WERI-Rb-1 (cell line): ENCODE results near the gene DPH1.
A peak's percentile ranks its signal among the peaks of the same experiment; 100 is the strongest.

ENCODE experiments used
- DNase-seq: peaks from one replicate; pipeline ENCODE4 v3.0.0-alpha.2; 2020
- H3K27ac ChIP-seq: fragments of 250-450 bp; sonication (Bioruptor Pico); 2 replicates; pipeline ENCODE4 v1.5.1; 2020; ENCODE audit warnings: mild to moderate bottlenecking, moderate library complexity
- H3K27me3 ChIP-seq: fragments of 250-450 bp; sonication (Bioruptor Pico); 2 replicates; pipeline ENCODE4 v1.5.1; 2021; ENCODE audit warnings: mild to moderate bottlenecking, low read depth, moderate library complexity; ENCODE audit not compliant: insufficient read depth, severe bottlenecking
- H3K36me3 ChIP-seq: fragments of 250-450 bp; sonication (Bioruptor Pico); 2 replicates; pipeline ENCODE4 v1.5.1; 2020; ENCODE audit warnings: mild to moderate bottlenecking, moderate library complexity
- H3K4me3 ChIP-seq: 2 replicates; pipeline ENCODE4 v1.5.1; 2011; ENCODE audit warnings: low read depth, mild to moderate bottlenecking, control low read depth, low read length
- H3K9me3 ChIP-seq: fragments of 250-450 bp; sonication (Bioruptor Pico); 2 replicates; pipeline ENCODE4 v1.5.1; 2021; ENCODE audit warnings: mild to moderate bottlenecking, moderate library complexity; ENCODE audit not compliant: severe bottlenecking
- CTCF ChIP-seq: IDR thresholded peaks from 2 replicates; pipeline ENCODE4 v1.5.1; 2011; ENCODE audit warnings: low read depth, mild to moderate bottlenecking, control low read depth, inconsistent platforms, low read length

Gene DPH1

GRCh38 chr17:2002767-2003329, 27.1 kb upstream of the DPH1 start:
- Histone ChIP-seq H3K4me3 (no peak overlapping the region), H3K9me3 (no peaks in the 10 kb centered on the region), H3K36me3 (peaks cover 27% of the 10 kb centered on the region), H3K27me3 (no peaks in the 10 kb centered on the region), H3K27ac (peak overlapping the region; percentile 10)
- TF ChIP-seq CTCF = no peak
- DNase-seq = no peak

GRCh38 chr17:2003525-2003924, 26.4 kb upstream of the DPH1 start:
- no peak for TF ChIP-seq CTCF
- H3K4me3 ChIP-seq = no peak overlapping the region
- no peaks in the 10 kb centered on the region for H3K9me3 ChIP-seq
- peaks cover 27% of the 10 kb centered on the region for H3K36me3 ChIP-seq
- H3K27ac ChIP-seq = no peak overlapping the region
- no peaks in the 10 kb centered on the region for H3K27me3 ChIP-seq
- DNase-seq = no peak

- H3K36me3 ChIP-seq = peaks cover 27% of the 10 kb centered on the region
- no peaks in the 10 kb centered on the region for H3K9me3 ChIP-seq
- TF ChIP-seq CTCF = no peak
- H3K27me3 ChIP-seq = no peaks in the 10 kb centered on the region
- DNase-seq = no peak
- no peak overlapping the region; the same call in 1 of the 2 replicates for H3K27ac ChIP-seq
- H3K4me3 ChIP-seq = no peak overlapping the region
Measured at GRCh38 chr17:2004435-2004952, 25.5 kb upstream of the DPH1 start.

GRCh38 chr17:2008332-2009126, 21.4 kb upstream of the DPH1 start:
- H3K36me3 ChIP-seq = peaks cover 38% of the 10 kb centered on the region
- H3K9me3 ChIP-seq = no peaks in the 10 kb centered on the region
- TF ChIP-seq CTCF = no peak
- no peak overlapping the region for H3K27ac ChIP-seq
- no peak overlapping the region for H3K4me3 ChIP-seq
- DNase-seq = no peak
- no peaks in the 10 kb centered on the region for H3K27me3 ChIP-seq

- no peak for DNase-seq
- Histone ChIP-seq H3K27ac (no peak overlapping the region), H3K4me3 (no peak overlapping the region), H3K36me3 (peaks cover 45% of the 10 kb centered on the region), H3K9me3 (no peaks in the 10 kb centered on the region), H3K27me3 (no peaks in the 10 kb centered on the region)
- TF ChIP-seq CTCF = no peak
Measured at GRCh38 chr17:2009737-2010136, 20.2 kb upstream of the DPH1 start.
